ENCODE results near the gene ZNF888. TPM values are rescaled to one million over a fixed set of nuclear protein-coding genes. Genes with fewer than 3 reads are reported as not detected.
A peak's percentile ranks its signal among the peaks of the same experiment; 100 is the strongest.
"Not testable (repeated sequence)": the region's sequence is repeated elsewhere in the genome, so short reads cannot be mapped to it uniquely, and the experiment has no call there.

The ZNF888 gene
- total RNA-seq, 2 experiments from 2014 or later = 5.1 to 6.1 TPM

DNA sequence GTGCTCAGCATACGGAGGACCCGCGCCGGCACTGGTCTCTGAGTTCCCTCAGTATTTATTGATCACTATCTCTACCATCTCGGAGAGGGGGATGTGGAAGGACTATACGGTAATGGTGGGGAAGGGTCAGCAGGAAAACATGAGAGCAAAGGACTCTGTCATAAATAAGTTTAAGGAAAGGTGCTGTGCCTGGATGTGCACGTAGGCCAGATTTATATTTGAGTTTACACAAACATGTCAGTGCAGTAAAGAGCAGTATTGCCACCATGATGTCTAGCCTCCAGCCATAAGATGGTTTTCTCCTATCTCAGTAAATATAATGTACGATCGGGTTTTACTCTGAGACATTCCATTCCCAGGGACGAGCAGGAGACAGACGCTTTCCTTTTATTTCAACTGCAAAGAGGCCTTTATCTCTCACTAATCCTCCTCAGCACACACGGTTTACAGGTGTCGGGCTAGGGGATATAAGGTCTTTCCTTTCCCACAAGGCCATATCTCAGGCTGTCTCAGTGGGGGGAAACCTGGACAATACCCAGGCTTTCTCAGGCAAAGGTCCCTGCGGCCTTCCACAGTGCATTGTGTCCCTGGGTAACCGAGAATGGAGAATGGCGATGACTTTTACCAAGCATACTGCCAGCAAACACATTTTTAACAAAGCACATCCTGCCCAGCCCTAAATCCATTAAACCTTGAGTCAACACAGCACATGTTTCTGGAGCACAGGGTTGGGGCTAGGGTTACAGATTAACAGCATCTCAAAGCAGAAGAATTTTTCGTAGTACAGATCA lies 21.7 kb upstream of the ZNF888 start:
- Mint-ChIP-seq H3K36me3 (peaks cover 28% of the 10 kb centered on the region), H3K9me3 (peaks cover 29% of the 10 kb centered on the region)
- not testable (repeated sequence) for H3K4me3 Mint-ChIP-seq, H3K27ac Mint-ChIP-seq, H3K27me3 Mint-ChIP-seq, H3K4me1 Mint-ChIP-seq, DNase-seq

DNA sequence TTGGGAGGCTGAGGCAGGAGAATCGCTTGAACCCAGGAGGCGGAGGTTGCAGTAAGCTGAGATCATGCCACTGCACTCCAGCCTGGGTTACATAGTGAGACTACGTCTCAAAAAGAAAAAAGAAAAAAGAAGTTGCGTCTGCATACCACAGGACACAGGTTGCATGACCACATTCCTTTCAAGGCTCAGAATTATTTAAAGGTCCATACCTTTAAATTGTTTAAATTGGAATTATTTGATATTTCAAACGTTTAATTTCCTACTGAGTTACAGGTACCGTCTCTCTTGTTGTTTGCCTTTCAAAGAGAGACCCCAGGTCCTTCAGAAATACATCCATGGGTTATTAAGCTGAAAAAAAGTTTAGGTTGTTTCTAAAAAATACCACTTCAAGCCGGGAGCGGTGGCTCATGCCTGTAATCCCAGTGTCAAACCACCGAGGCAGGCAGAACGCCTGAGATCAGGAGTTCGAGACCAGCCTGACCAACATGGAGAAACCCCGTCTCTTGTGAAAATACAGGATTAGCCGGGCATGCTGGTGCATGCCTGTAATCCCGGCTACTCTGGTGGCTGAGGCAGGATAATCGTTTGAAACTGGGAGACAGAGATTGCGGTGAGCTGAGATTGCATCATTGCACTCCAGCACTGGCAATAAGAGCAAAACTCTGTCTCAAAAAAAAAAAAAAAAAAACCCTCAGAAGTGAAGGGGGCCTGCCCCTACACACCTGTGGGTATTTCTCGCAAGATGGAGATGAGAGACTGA lies 20.8 kb upstream of the ZNF888 start:
- no peaks in the 10 kb centered on the region for H3K27me3 Mint-ChIP-seq
- H3K9me3 Mint-ChIP-seq = peaks cover 25% of the 10 kb centered on the region
- DNase-seq = no peak
- H3K36me3 Mint-ChIP-seq = peaks cover 25% of the 10 kb centered on the region
- H3K4me1 Mint-ChIP-seq = peaks cover 9% of the 10 kb centered on the region
- no peak overlapping the region for H3K4me3 Mint-ChIP-seq
- no peak overlapping the region for H3K27ac Mint-ChIP-seq

DNA sequence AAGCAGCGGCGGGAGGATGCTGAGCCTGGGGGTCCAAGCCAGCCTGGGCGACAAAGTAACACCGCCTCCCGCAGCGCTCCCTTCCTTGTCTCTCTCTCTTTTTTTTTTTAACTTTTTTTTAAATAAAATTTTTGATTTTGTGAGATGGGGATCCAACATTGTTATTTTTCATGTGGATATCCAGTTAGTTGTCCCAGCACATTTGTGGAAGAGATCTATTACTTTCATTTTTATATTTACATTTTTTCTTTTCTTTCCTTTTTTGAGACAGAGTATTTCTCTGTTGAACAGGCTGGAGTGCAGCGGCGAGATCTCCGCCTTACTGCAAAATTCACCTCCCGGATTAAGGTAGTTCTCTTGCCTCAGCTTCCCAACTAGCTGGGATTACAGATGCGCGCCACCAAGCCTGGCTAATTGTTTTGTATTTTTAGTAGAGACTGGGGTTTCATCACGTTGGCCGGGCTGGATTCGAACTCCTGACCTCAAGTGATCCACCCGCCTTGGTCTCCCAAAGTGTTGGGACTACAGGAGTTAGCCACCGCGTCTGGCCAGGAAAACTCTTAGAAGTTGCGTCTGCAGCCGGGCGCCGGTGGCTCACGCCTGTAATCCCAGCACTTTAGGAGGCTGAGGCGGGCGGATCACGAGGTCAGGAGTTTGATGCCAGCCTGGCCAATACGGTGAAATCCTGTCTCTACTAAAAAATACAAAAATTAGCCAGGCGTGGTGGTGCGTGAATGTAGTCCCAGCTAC lies 20.1 kb upstream of the ZNF888 start:
- Mint-ChIP-seq H3K9me3 (peaks cover 30% of the 10 kb centered on the region), H3K27ac (no peak overlapping the region), H3K27me3 (no peaks in the 10 kb centered on the region), H3K4me1 (peaks cover 15% of the 10 kb centered on the region), H3K4me3 (peak overlapping the region; percentile 98), H3K36me3 (peaks cover 32% of the 10 kb centered on the region)
- DNase-seq = no peak

DNA sequence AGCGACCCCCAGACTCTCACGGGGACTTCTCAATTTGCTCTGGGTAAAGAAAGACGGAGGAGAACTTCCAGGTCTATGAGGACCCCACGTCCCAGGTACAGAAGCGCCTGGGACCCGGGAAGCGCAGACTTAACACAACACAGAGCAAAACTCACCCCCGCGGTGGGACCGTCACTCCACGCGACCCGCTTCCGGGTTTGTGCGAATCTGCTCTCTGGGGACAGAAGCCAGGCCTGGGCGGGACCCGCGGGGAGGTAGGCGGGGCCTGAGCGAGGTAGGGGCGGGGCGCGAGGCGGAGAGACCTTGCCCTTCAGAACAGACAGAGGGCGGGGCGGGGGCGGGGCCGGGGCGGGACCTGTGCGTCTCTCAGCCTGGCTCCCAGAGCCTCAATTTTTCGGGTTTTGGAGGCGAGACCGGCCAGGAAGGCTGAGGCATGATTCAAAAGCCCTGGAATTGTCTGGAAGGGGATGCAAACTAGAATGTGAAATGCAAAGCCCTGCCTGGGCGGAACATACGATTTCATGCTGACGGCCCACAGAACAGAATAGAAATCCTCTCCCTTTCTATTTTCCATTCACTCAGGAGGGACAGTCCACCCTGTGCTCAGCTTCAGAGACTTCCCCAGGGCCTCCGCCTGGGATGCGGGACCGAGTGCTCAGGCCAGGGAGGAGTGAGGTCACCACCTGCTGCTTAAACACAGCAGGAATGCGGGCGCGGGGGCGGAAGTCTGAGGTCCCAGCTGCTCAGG lies 19.3 kb upstream of the ZNF888 start:
- DNase-seq = peak; percentile 95
- Mint-ChIP-seq H3K27me3 (no peaks in the 10 kb centered on the region), H3K27ac (peak overlapping the region; percentile 95), H3K9me3 (peaks cover 26% of the 10 kb centered on the region), H3K4me1 (peaks cover 15% of the 10 kb centered on the region), H3K4me3 (peak overlapping the region; percentile 98), H3K36me3 (peaks cover 34% of the 10 kb centered on the region)

DNA sequence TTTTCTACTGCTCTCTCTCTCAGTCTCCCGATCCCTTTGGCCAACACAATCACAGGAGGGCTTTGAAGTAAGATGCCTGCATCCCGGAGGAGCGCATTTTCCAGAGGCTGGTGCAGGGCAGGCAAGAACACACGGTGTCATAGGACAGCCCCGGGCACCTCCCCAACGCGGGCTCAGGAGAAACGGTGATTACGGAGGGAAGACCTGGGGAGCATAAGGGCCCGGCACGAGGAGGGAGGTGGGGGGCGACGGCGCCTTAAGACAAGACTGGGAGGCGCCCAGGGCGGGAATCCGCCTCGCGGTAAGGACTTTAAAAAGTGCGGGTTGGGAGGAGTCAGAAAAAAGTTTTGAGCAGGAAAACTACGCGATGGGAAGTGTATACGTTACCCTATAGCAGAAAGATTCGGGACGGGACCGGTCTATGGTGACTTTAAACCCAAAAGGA lies 18.7 kb upstream of the ZNF888 start:
- peaks cover 37% of the 10 kb centered on the region for H3K36me3 Mint-ChIP-seq

DNA sequence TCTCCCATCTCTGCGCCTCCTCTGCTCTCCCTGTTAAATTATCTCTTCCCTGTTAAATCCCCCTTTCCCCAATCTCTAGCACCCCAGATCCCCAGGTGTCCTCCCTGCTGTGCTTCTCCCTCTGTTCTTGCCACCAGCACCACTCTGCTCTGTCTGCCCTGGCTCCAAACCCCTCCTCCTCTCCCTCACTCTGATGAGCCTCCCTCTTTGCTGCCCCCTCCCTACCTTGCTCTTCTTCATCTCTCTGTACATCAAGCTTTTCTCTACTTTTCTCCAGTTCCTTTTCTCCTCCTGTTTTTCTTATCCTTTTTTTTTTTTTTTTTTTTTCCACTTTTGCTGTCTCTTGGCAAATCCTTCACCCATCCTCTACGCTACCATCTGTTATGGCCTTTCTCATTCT lies 18.3 kb upstream of the ZNF888 start:
- peak overlapping the region; percentile 95 for H3K27ac Mint-ChIP-seq

More for the DNA sequence above, 18.7 kb upstream of the ZNF888 start:
- DNase-seq = peak; percentile 26
- H3K9me3 Mint-ChIP-seq = peaks cover 23% of the 10 kb centered on the region
- peak overlapping the region; percentile 98 for H3K4me3 Mint-ChIP-seq
- H3K27me3 Mint-ChIP-seq = no peaks in the 10 kb centered on the region
- H3K4me1 Mint-ChIP-seq = peaks cover 16% of the 10 kb centered on the region
- H3K27ac Mint-ChIP-seq = peak overlapping the region; percentile 95

DNA sequence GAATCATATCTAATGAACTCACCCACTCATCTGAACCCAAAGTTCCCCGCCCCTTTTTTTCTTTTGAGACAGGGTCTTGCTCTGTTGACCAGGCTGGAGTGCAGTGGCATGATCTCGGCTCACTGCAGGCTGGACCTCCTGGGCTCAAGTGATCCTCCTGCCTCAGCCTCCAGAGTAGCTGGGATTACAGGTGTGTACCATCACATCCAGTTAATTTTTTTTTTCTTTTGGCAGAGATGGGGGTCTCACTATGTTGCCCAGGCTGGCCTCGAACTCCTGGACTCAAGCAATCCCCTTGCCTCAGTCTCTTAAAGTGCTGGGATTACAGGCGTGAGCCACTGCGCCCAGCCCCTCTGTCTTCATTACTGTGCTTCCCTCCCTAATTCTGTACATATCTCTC lies 17.7 kb upstream of the ZNF888 start:
- H3K27ac Mint-ChIP-seq, H3K27me3 Mint-ChIP-seq, DNase-seq: not testable (repeated sequence)
- Mint-ChIP-seq H3K4me1 (peaks cover 20% of the 10 kb centered on the region), H3K4me3 (peak overlapping the region; percentile 98), H3K36me3 (peaks cover 46% of the 10 kb centered on the region), H3K9me3 (peaks cover 27% of the 10 kb centered on the region)

More for the DNA sequence above, 18.3 kb upstream of the ZNF888 start:
- Mint-ChIP-seq H3K36me3 (peaks cover 41% of the 10 kb centered on the region), H3K4me3 (peak overlapping the region; percentile 98), H3K4me1 (peaks cover 20% of the 10 kb centered on the region), H3K9me3 (peaks cover 27% of the 10 kb centered on the region)
- not testable (repeated sequence) for H3K27me3 Mint-ChIP-seq, DNase-seq

DNA sequence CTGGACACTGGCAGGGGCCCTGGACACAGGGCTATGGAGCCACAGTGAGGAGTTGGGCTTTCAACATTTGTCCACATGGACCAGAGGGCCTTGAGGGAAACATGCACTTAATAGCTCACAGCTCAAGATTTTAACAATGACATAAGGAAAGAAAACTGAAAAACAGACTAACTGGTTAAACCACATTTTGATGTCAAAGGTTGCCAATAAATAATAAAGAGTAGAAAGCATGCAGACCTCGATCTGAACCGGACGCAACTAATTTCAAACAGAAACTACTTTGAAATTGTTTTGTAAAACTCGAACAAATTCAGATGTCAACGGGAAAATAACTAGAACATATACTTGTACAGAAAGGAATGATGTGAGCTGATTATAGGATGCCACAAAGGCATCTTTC lies 15.5 kb upstream of the ZNF888 start:
- Mint-ChIP-seq H3K27ac (peak overlapping the region; percentile 36), H3K27me3 (no peaks in the 10 kb centered on the region), H3K9me3 (peaks cover 24% of the 10 kb centered on the region), H3K36me3 (peaks cover 65% of the 10 kb centered on the region), H3K4me3 (no peak overlapping the region), H3K4me1 (peaks cover 20% of the 10 kb centered on the region)
- DNase-seq = no peak

DNA sequence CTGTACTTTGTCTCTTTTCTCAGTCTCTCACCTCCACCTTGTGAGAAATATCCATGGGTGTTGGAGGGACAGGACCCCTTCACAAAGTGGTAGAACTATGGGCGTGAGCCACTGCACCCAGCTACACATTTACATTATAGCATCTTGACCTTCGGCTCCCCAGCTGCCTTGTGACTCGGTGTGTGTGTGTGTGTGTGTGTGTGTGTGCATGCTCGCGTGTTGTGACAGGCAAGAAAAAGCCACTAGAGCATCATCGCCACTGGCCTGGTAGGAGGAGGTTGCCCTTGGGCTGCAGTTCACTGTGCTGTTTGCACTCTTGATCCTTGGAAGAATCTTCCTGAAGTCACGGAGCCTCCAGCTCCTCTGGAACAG lies 13.7 kb upstream of the ZNF888 start:
- Mint-ChIP-seq H3K27ac (no peak overlapping the region), H3K9me3 (peaks cover 31% of the 10 kb centered on the region), H3K4me1 (peaks cover 20% of the 10 kb centered on the region), H3K27me3 (no peaks in the 10 kb centered on the region), H3K4me3 (no peak overlapping the region), H3K36me3 (peaks cover 80% of the 10 kb centered on the region)
- DNase-seq = no peak

DNA sequence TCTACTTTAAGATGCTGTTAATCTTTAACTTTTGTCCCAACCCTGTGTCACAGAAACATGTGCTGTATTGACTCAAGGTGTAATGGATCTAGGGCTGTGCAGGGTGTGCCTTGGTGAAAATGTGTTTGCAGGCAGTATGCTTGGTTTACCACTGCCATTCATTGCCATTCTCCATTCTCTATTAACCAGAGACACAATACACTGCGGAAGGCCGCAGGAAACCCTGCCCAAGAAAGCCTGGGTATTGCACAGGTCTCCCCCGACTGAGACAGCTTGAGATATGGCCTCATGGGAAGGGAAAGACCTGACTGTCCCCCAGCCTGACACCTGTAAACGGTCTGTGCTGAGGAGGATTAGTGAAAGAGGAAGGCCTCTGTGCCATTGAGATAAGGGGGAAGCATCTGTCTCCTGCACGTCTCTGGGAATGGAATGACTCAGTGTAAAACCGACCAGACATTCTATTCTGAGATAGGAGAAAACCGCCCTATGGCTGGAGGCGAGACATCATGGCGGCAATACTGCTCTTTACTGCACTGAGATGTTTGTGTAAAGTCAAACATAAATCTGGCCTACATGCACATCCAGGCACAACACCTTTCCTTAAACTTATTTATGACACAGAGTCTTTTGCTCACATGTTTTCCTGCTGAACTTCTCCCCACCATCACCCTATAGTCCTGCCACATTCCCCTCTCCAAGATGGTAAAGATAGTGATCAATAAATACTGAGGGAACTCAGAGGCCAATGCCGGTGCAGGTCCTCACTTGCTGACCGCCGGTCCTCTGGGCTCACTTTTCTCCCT lies 13.1 kb upstream of the ZNF888 start:
- no peak for DNase-seq
- Mint-ChIP-seq H3K4me1 (peaks cover 15% of the 10 kb centered on the region), H3K27me3 (no peaks in the 10 kb centered on the region), H3K36me3 (peaks cover 80% of the 10 kb centered on the region), H3K4me3 (no peak overlapping the region), H3K27ac (peak overlapping the region; percentile 14), H3K9me3 (peaks cover 26% of the 10 kb centered on the region)

DNA sequence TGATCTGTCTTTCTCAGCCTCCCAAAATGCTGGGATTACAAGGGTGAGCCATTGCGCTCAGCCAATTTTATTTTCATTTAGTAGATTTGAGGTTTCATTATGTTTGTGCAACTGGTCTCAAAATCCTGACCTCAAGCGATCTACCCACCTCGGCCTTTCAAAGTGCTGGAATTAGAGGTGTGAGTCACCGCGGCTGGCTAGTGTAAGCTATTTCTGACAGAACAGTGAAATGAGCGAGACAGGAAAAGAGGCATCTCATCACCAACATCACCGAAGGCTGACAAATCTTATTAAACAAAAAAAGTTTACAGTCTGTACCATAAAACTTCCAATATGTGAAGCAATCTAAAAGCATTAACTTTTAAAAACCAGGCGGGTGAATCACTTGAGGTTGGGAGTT lies 12.2 kb upstream of the ZNF888 start:
- Mint-ChIP-seq H3K27me3 (no peaks in the 10 kb centered on the region), H3K36me3 (peaks cover 80% of the 10 kb centered on the region), H3K4me1 (peaks cover 11% of the 10 kb centered on the region), H3K27ac (no peak overlapping the region), H3K9me3 (peaks cover 24% of the 10 kb centered on the region), H3K4me3 (no peak overlapping the region)
- no peak for DNase-seq

DNA sequence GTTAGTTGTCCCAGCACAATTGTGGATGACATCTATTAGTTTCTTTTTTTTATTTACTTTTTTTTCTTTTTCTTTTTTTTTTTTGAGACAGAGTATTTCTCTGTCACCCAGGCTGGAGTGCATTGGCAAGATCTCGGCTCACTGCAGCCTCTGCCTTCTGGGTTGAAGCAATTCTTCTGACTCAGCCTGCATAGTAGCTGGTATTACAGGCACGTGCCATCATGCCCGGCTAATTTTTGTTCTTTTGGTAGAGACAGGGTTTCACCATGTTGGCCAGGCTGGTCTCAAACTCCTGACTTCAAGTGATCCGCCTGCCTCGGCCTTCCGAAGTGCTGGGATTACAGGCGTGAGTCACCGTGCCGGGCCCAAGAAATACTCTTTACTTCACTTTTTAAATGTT lies 1.4 kb upstream of the ZNF888 start:
- Mint-ChIP-seq H3K4me1 (peaks cover 24% of the 10 kb centered on the region), H3K36me3 (peaks cover 44% of the 10 kb centered on the region)
- H3K27ac Mint-ChIP-seq, DNase-seq, H3K4me3 Mint-ChIP-seq, H3K9me3 Mint-ChIP-seq, H3K27me3 Mint-ChIP-seq: not testable (repeated sequence)

DNA sequence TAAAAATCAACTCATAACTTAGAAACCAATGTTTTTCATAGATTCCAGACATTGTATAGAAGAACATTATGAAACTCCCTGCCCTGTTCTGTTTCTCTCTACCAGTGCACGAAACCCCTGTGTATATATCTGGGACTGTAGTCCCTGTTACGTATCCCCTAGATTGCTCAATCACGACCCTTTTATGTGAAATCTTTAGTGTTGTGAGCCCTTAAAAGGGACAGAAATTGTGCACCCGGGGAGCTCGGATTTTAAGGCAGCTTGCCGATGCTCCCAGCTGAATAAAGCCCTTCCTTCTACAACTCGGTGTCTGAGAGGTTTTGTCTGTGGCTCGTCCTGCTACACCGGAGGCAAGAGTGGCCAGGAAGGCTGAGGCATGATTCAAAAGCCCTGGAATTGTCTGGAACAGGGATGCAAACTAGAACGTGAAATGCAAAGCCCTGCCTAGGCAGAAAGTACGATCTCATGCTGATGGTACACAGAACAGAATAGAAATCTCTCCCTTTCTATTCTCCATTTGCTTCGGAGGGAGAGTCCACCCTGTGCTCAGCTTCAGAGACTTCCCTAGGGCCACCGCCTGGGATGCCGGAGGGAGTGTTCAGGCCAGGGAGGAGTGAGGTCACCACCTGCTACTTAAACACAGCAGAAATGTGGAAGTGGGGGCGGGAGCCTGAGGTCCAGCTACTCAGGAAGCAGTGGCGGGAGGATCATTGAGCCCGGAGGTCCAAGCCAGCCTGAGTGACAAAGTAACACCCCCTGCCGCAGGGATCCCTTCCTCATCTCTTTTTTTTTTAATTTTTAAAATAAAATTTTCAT lies 758 bp upstream of the ZNF888 start:
- Mint-ChIP-seq H3K9me3 (peaks cover 2% of the 10 kb centered on the region), H3K4me1 (peaks cover 21% of the 10 kb centered on the region), H3K27me3 (no peaks in the 10 kb centered on the region), H3K27ac (peak overlapping the region; percentile 90), H3K4me3 (peak overlapping the region; percentile 95), H3K36me3 (peaks cover 38% of the 10 kb centered on the region)
- DNase-seq = no peak

All from activated naive CD8-positive, alpha-beta T cell treated with anti-CD3 and anti-CD28 coated beads for 36 hours (primary cell).